Right ventricle myocardium inferior (tissue), 1 donor: Measurements from ENCODE around the gene GSC2. TPM values are rescaled to one million over a fixed set of nuclear protein-coding genes. Genes with fewer than 3 reads are reported as not detected.

ENCODE experiments used
- ATAC-seq: fragments of 200-7000 bp; cut with Tn5 transposase; one replicate; pipeline ENCODE4 v1.9.1; 2020; ENCODE audit warnings: mild to moderate bottlenecking, moderate library complexity
- DNase-seq: peaks from one replicate; pipeline ENCODE4 v3.0.0; 2021; ENCODE audit errors: missing footprints
- intact Hi-C: fragments of 100-400 bp; cut with DNase I; formaldehyde crosslinking; loops from one replicate; pipeline ENCODE4 v1.11.0; 2022
- total RNA-seq: library from RNA; stranded (reverse); fragmentation: NEBNext Ultra II Directional; extraction: Animal tissue kit (Norgen Biotek cat#: 25700); gene quantifications from one replicate; pipeline ENCODE4 v1.2.1, GENCODE V29; 2021
- donor health status: DM: no; HTN: yes; CAD: no; lungs with severe emphysema.

GSC2 gene
- total RNA-seq, 1 donor from 2014 or later: not detected

DNA sequence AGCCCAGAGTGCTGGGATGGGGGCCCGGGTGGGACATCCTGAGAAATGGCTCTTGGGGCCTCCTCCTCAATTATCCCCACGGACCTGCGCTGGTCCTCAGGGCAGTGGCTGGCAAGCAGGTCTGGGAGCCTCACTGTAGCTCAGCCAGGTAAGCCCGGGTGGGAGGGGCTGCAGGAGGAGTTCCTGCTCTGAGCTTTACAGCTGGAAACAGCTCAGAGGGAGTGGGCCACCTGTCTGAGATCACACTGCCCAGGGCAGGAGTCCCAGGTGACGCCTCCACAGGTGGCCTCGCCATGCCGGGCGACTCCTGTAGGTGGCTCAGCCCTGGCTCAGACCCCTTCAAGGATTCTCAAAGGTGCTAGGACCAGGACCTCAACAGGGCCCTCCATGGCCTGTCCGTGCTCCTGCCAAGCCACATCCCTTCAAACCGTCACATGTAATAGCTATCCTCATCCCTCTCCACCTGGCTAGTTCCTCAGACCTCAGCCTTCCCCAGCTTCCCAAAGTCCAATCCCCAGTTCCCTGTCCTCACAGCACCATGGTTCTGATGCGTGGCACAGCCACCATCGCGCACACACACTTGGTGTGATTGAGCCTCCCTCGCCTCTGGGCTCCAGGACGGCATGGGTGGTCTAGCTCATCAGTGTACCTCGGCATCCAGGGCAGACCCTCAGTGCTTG lies 22.6 kb downstream of the GSC2 start:
- ATAC-seq: no peak
- DNase-seq: peak; percentile 45
- intact Hi-C loops: no loop called here

DNA sequence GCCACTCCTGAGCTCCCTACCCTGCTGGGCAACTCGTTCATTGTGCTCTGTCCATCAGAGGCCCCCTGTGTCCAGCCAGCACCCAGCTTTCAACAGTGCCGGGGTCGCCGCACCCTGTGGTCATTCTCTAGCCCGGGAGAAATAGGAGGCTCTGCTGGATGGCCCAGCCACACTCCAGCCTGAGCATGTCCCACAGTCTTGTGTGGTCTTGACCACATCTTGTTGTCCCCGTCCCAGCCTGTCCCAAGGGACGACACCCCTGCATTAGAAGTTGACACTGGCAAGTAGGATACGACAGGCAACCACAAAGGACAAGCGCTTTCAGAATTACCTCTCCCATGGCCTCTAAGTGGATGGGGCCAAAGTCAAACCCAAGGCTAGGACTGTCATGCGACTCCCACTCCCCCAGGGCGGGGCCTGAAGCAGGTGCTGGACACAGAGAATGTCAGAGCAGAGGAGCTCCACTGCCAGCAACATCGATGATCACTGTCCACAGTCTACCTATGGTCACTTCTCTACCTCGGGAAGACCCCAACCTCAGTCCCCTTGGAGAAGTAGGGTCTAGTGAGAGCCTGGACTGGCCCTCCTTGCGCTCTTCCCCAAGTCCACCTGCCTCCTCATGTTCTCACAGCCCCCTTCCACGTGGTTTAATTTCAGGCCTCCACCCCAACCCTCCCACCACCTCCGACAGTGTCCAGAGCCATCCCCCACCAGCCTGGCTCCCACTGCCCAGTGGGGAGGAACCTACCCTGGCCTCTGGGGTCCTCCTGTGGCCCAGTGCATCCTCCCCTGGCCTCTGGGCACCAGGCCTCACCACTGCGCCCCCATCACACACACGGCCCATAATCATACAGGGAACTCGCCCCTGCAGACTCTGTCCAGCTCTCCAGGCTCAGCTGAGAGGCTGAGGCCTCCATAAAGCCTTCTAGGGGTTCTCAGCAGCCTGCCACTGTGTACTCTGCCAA lies 23.5 kb downstream of the GSC2 start:
- peak; percentile 47 for DNase-seq
- intact Hi-C loops: no loop called here

DNA sequence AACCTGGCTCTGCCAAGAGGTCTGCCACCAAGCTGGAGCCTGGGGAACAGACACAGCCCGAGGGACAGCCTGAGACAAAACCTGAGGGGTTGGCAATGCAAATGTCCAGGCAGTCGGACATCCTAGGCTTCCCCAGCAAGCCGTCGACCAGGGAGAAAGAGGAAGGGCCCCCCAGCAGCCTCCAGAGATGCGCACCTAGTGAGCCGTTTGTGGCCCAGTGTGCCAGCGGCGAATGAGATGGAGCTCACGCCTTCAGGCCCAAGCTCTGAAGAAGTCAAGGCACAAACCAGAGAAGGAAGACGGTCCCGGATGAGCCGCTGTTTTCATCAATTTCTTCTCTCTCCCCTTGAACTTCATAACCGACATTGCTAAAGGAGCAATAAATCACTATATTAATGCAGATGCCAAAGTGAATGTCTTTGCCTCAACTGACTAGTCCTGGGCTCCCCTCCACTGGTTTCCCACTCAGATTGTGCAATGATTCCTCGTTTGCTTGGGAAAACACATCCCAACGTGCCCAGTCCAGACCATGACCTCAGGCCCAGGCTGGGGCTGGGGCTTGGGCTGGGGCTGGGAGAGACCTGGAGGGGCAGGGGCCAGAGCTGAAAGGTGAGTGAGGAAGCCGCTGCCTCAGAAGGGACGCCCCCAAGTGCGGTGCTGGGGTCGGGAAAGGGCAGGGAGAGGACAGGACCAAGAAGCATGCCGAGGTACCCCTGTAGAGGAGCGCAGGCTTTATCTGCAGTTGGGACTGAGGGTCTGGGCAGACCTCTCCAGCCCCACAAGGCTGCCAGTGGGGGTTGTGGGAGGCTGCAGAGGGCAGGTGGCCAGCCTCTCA lies 24.4 kb downstream of the GSC2 start:
- DNase-seq (peak; percentile 2), ATAC-seq (no peak)
- intact Hi-C loops: no loop called here

More for the DNA sequence above, 23.5 kb downstream of the GSC2 start:
- ATAC-seq: no peak

DNA sequence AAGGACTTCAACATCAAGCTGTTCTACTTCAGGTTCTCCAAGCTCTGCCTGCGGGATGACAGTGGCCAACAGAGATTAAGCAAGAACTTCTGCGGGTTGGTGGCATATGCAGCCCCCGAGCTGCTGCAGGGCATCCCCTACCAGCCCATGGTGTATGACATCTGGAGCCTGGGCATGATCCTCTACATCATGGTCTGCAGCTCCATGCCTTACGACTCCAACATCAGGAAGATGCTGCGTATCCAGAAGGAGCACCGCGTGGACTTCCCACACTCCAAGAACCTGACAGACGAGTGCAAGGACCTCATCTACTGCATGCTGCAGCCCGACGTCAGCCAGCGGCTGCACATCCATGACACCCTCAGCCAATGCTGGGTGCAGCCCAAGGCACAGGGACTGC lies 25.1 kb downstream of the GSC2 start:
- DNase-seq (no peak), ATAC-seq (no peak)
- intact Hi-C loops: no loop called here

DNA sequence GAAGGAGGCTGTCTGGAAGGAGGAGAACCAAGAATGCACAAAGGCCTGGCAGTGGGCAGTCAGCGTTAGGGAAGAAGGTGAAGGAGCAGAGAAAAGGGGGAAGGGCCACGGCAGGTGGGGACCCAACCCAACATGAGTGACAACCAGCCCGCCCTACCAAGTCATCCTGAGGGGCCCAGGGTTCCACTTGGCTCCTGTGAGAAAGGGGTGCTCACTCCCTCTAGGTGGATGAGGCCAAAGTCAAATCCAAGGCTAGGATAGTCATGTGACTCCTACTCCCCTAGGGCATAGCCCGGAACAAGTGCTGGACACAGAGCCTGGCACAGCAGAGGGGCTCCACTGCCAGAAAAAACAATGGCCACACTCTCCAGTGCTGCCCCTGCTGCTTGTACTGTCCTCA lies 25.7 kb downstream of the GSC2 start:
- intact Hi-C loops: loop anchor here (5.0 kb wide), 1 partner anchor 353 kb away; the partner anchor contains the start of genes CDC45 and UFD1
- DNase-seq: no peak

DNA sequence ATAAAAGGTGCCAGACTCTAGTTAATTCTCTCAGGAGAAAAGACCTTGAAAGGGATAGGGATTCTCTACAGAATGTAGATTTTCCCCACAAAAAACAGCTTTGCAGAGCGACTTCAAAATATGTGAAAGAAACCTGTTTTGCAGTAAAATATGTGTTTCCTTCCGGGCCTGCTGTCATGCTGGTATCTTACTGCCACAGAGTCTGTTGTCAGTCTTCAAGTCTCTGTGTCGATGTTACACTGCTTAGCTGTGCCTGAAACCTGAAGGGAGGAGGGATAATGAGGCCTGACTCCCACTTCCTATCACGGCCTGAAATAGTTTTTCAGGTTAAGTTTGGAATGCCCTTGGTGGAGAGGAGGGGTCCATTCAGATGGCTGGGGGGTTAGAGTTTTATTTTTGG lies 26.2 kb downstream of the GSC2 start:
- no peak for ATAC-seq
- intact Hi-C loops: loop anchor here (5.0 kb wide), 1 partner anchor 353 kb away; the partner anchor contains the start of genes CDC45 and UFD1

More for the DNA sequence above, 25.7 kb downstream of the GSC2 start:
- no peak for ATAC-seq

DNA sequence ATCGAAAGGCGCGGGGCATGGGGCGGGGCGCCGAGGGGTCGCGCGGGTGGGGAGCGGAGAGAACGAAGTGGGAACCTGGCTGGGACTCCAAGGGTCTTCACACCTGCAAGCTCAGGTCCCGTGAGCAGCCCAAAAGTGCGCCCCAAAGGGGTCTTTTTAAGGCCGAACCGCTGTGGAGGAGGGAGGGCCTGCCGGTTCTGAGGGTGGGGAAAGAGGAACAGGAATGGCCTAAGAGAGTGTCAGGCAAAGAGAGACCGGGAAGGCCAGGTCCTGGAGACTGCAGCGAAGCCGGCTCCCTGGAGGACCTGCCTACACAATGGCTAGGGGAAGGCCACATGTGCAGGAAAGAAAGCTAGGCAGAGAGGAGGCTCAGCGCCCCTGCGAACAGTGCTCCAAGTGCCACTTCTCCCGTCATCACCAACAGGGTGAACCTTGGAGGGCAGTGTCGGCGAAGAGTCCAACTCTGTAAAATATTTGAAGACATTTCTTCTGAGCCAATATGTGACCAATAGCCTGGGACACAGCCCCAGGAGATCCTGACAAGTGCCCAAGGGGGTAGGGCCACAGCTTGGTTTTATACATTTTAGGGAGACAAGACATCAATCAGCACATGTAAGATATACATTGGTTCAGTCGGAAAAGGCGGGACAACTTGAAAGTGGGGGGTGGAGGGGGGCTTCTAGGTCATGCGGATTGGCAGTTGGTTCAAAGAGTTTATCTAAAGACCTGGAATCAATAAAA lies 27.2 kb downstream of the GSC2 start:
- DNase-seq (no peak), ATAC-seq (peak; percentile 2)
- intact Hi-C loops: loop anchor here (5.0 kb wide), 1 partner anchor 354 kb away; the partner anchor contains the start of genes CDC45 and UFD1

More for the DNA sequence above, 26.2 kb downstream of the GSC2 start:
- no peak for DNase-seq

DNA sequence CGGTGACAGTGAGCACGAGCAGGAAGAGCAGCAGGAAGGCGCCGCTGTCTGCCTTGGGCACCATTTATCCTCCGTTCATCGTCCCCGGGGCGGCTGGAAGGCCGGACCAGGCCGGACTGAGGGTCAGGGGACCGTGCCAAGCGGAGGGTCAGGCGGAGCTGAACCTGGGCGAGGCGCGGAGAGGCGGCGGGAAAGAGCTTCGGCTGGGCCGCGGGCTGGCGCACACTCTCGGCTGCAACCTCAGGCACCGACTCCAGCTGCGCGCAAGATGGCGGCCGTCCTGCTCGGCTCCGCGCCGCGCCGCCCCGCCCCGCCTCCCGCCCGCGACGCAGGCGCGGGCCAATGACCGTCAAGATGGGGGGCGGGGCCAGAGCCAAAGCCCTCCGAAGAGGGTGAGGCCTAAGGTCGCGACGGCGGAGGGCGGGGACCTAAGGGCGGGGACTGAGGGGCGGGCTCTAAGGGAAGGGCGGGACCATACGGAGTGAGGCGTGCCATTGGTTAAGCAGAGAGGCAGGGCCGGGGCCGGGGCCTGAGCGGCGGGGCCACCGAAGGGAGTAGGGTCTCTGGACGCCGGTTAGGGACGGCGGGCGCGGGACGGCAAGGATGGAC lies 27.8 kb downstream of the GSC2 start, which contains the start of gene DGCR2:
DGCR2 (minus strand) TSS at position 270 of the 609 bp plus-strand sequence; CDS start at position 64, 206 bp downstream.
- DNase-seq (peak; percentile 99), ATAC-seq (peak; percentile 98)
- intact Hi-C loops: loop anchor here (5.0 kb wide), 1 partner anchor 355 kb away; the partner anchor contains the start of genes CDC45 and UFD1

DNA sequence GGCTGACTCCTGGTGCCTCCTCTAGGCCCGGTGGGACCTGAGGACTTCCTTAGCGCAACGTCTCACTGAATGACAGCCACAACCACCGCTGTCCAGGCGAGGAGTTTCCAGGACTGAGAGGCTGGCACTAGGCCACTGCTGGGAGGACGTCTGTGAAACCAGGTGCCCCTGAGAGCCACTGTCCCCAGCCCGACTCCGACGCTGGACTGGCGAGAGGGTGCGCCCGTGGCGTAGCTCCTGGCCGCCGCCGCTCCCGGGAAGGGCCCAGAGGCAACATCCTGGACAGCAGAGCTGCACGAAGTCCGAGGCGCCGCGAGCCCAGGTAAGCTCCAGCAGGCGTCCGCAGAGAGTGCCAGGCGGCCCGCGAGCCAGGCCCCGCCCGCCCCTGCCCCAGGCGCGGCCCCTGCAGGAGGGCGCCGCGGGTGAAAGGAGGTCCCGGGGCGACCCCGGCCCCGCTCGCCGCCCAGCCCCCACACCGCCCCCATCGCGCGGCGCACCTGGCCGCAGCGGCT lies 28.4 kb downstream of the GSC2 start:
- intact Hi-C loops: loop anchor here (5.0 kb wide), 1 partner anchor 356 kb away; the partner anchor contains the start of genes CDC45 and UFD1

DNA sequence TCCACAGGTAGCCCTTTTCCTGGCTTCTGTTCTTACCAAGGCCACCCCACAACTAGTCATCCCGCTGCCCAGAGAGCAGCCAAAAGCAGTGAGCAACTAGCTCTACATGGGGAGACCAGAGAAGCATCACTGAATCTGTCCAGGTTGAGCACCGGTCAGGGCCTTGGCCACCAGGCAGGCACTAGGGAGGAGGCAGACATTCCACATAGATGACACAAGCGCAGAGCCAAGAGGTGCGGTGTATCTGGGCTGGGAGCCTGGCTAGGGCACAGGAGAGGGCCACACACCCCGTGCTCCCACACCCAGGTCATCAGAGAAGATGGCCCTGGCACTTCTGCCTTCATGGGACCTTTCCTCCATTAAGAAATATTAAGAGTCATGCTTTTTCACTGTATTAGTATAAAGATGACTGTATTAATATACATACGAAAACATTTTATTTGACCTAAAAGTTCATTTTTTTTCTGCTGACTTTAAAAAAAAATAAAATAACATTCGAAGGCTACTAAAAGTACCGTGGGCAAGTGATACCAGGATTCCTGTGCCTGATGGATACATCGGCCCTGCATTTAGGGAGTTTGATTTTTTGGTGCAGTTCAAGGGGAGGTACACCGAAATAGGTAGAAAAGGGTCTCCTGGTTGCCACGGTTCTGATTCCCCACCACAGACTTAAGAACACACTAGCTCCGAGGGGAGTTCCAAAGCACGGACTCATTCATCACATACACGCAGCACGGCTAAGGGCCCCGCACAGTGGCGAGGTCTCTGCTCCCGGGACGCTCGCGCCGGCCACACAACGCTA lies 29.1 kb downstream of the GSC2 start:
- DNase-seq (no peak), ATAC-seq (no peak)
- intact Hi-C loops: loop anchor here (5.0 kb wide), 1 partner anchor 356 kb away; the partner anchor contains the start of genes CDC45 and UFD1

More for the DNA sequence above, 28.4 kb downstream of the GSC2 start:
- DNase-seq (peak; percentile 80), ATAC-seq (peak; percentile 39)

DNA sequence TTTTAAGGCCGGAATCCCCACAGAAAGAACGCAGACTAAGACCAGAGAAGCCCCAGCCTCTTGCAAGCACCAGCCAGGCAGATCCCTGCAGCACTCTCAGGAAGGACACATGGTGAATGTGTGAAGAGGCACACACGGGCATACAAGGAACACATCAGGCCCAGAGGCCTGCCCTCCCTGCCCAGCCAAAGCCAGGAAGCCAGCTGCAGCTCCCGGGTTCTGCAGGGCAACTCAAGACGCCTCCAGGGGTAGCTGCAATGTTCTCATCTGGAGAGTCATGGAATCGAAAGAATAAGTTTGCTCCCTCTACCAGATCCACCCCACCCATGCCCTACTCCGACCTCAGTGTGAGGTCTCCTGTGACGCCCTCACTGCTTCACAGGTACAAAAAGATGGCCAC lies 30.1 kb downstream of the GSC2 start:
- intact Hi-C loops: loop anchor here (5.0 kb wide), 1 partner anchor 357 kb away; the partner anchor contains the start of genes CDC45 and UFD1
- DNase-seq: no peak
- ATAC-seq: no peak

DNA sequence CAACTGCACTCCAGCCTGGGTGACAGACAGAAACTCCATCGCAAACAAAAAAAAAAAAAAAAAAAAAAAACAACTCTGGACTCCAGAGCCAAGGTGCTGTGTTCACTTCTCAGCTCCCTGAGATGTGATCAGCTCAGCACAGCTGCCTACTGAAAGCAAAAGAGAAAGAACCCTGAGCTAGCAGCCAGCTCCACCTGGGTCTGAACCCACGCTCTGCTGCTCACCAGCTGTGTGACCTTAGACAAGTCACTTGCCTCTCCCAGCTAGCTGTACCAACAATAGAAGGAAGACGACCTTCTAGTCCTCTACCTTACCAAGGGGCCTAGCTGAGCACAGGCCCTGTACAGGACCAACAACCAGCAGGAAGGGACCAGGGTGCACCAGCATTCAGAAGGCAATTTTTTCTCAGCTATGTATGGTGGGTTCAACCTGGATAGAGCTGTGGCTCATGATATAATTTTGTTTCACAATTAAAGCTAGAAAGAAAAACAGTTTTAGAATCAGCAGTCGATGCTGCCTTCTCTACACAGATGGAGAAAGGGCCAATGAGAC lies 31.7 kb downstream of the GSC2 start:
- DNase-seq: no peak
- intact Hi-C loops: no loop called here
- ATAC-seq: no peak

DNA sequence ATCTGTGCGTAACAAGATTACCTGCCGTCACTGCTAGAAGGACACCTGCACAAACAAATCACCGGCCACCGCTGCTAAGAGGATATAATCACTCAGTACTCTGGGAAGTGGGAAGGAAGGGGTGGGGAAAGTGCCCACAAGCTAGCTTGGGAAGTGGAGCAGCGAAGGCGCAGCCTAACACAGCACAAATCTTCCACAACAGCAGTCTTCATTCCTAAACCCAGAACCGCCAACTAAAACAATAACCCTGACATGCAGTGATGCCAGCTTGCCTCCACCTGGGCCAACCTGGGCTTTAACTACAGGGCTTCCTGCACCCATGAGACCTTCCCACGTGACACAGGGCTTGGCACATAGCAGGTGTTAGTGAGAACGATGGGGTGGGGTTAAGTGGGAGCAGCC lies 33.0 kb downstream of the GSC2 start:
- intact Hi-C loops: no loop called here
- no peak for ATAC-seq

DNA sequence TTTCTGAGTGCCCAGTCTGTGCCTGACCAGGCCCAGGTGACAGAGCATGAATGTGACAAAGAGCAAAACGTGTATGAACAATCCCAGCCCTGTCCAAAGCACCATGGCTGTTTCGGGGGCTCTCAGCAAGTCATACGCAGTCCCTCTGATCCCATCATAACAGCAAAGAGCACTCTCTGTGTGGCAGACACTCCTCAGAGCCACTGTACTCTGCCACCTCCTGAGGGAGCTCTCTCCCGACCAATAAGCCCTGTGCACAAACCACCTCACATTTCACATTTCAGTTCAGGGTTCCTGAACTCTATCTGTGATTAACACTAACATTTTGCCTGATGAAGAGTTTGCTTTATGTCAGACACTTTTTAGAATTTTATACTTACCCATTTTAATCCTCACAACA lies 34.5 kb downstream of the GSC2 start:
- no peak for ATAC-seq
- intact Hi-C loops: no loop called here
- DNase-seq: peak; percentile 25

More for the DNA sequence above, 33.0 kb downstream of the GSC2 start:
- no peak for DNase-seq

DNA sequence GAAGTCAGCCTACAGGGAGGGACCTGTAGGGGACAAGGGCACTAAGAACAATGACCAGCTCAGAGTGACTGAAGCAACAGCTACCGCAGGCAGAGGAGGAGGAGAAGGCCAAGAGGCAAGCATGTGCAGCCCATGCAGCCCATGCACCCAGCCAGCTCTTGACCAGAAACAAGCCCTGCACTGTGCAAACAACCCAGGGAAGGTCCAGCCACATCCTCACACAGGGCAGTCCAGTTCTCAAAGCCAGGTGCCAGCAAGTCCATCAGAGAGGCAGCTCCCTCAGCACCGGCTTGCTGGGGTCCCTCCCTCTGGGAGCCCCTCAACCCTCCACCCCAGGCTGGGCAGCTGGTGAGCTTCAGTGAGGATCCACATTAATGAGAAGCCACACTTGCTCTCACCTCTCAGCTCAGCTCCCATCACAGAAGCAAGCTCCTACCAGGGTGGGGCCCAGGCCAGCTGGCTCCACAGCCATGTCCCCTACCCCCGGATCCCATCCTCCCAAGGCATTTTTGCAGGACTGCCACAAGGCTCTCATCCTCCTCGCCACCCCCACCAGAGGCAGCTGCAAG lies 35.0 kb downstream of the GSC2 start:
- DNase-seq: peak; percentile 37
- intact Hi-C loops: no loop called here
- ATAC-seq: peak; percentile 38

DNA sequence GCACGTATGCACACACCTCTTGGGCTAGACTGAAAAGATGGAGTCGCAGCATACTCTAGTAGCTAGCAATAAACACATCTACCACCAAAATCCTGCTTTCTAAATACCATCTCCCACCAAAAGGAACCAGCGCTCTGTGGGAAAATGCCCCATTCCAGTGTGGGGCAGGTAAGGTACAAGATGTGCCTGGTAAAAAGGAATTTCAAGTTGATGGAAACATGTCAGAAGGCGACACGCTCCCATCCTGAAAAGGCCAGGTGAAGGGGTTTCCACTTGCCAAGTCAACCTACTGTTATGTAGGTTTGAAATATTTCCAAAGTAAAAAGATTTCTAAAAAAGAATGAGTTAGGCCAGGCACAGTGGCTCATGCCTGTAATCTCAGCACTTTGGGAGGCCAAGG lies 36.7 kb downstream of the GSC2 start:
- DNase-seq (no peak), ATAC-seq (no peak)
- intact Hi-C loops: no loop called here
